K562 (cell line): ENCODE data around the gene PLS1. TPM values are rescaled to one million over a fixed set of nuclear protein-coding genes. Genes with fewer than 3 reads are reported as not detected.

Experiments
- ATAC-seq: fragments of 200-7000 bp; cut with Tn5 transposase; 3 replicates; pipeline ENCODE4 v1.9.1; 2020; ENCODE audit warnings: moderate library complexity
- BruUV-seq: library from RNA; stranded (reverse); fragments of 400-500 nt; replicated peaks from 2 replicates; lab custom pipeline; 2021; lab: Mats Ljungman, UMichigan
- CTCF ChIA-PET: fragments of 300-600 bp; formaldehyde crosslinking; extraction: SDS; loops from one replicate; lab custom pipeline; 2021; ENCODE audit warnings: low intra/inter-chr PET ratio; lab: Yijun Ruan, JAX
- POLR2A ChIA-PET: fragments of 300-600, 350-650 bp; sonication (Branson Sonifier 250); formaldehyde crosslinking; extraction: SDS; loops from one replicate; lab custom pipeline; 2021; ENCODE audit warnings: antibody characterized with exemption, inconsistent platforms; lab: Yijun Ruan, JAX
- DNase-seq, 4 experiments: peaks; one replicate each; pipeline versions ENCODE4 v3.0.0 to v3.0.0-alpha.2; 2011 to 2018; ENCODE audit warnings: low spot score in 3 of 4, mixed read lengths in 3 of 4; ENCODE audit errors: extremely low read depth in 1 of 4
- FAIRE-seq: peaks from 2 replicates; lab custom pipeline; 2011; peaks lifted over from hg19 to GRCh38; lab: Jason Lieb, UNC
- H2AFZ ChIP-seq: 2 replicates; pipeline ENCODE4 v1.6.0; 2011; ENCODE audit warnings: low read depth, low read length, control low read depth, inconsistent platforms
- H3K27ac ChIP-seq: fragments of 200-600 bp; 3 replicates; pipeline ENCODE4 v1.8.0; 2011; ENCODE audit warnings: low read depth, mild to moderate bottlenecking, control low read depth, inconsistent platforms, low read length, moderate library complexity, mixed read lengths; ENCODE audit errors: extremely low read depth
- H3K27me3 ChIP-seq, 2 experiments: fragments of 300-600 bp in 1 of 2; 2 replicates in 1 of 2; 3 replicates in 1 of 2; pipeline versions ENCODE4 v1.6.0 to v1.8.0; 2011; ENCODE audit warnings: inconsistent platforms in 2 of 2, low read length in 2 of 2, mild to moderate bottlenecking in 1 of 2, mixed read lengths in 1 of 2, moderate library complexity in 1 of 2; ENCODE audit not compliant: control insufficient read depth in 2 of 2, insufficient read depth in 2 of 2
- H3K36me3 ChIP-seq: fragments of 300-600 bp; 3 replicates; pipeline ENCODE4 v1.8.0; 2011; ENCODE audit warnings: mild to moderate bottlenecking, low read length, inconsistent platforms; ENCODE audit not compliant: control insufficient read depth, insufficient read depth
- H3K4me1 ChIP-seq, 2 experiments: fragments of 200-600 bp in 1 of 2; replicated peaks in 1 of 2; 2 replicates in 1 of 2; 3 replicates in 1 of 2; pipeline versions ENCODE4 v1.5.1 to v1.8.0; 2011; ENCODE audit warnings: inconsistent platforms in 2 of 2, low read length in 2 of 2, mild to moderate bottlenecking in 1 of 2, mixed read lengths in 1 of 2, moderate library complexity in 1 of 2; ENCODE audit not compliant: control insufficient read depth in 2 of 2, insufficient read depth in 2 of 2
- H3K4me2 ChIP-seq: 2 replicates; pipeline ENCODE4 v1.6.1; 2011; ENCODE audit warnings: low read length, control low read depth, inconsistent platforms, mixed read lengths; ENCODE audit not compliant: insufficient read depth
- H3K4me3 ChIP-seq: fragments of 200-600 bp; sonication (generic), shearing (Covaris generic); 2 replicates; pipeline ENCODE4 v1.5.1; 2016; ENCODE audit warnings: control low read depth, inconsistent platforms
- H3K79me2 ChIP-seq: fragments of 200-600 bp; 3 replicates; pipeline ENCODE4 v1.8.0; 2011; ENCODE audit warnings: low read length, inconsistent platforms; ENCODE audit not compliant: control insufficient read depth, insufficient read depth
- H3K9ac ChIP-seq, 2 experiments: 2 replicates each; pipeline versions ENCODE4 v1.6.0 to v1.6.1; 2011; ENCODE audit warnings: low read depth in 2 of 2, low read length in 2 of 2, control low read depth in 1 of 2, inconsistent platforms in 1 of 2, mild to moderate bottlenecking in 1 of 2, mixed read lengths in 1 of 2; ENCODE audit not compliant: insufficient read depth in 1 of 2
- H3K9me1 ChIP-seq: one replicate; pipeline ENCODE4 v1.6.0; 2011; ENCODE audit warnings: inconsistent platforms, mild to moderate bottlenecking, low read length, moderate library complexity; ENCODE audit not compliant: control insufficient read depth, insufficient read depth
- H3K9me3 ChIP-seq: replicated peaks from 2 replicates; pipeline ENCODE4 v1.5.1; 2011; ENCODE audit warnings: low read depth, low read length, inconsistent platforms; ENCODE audit not compliant: control insufficient read depth, insufficient read depth
- H4K20me1 ChIP-seq: replicated peaks from 2 replicates; pipeline ENCODE4 v1.6.1; 2011; ENCODE audit warnings: low read length, inconsistent platforms, mixed read lengths; ENCODE audit not compliant: control insufficient read depth, insufficient read depth
- CCAR2 ChIP-seq: fragments of 200-400 bp; formaldehyde crosslinking; IDR thresholded peaks from 2 replicates; pipeline ENCODE4 v1.6.1; 2017; ENCODE audit warnings: mild to moderate bottlenecking, low read depth, low read length
- FOSL1 ChIP-seq: fragments of 200-800 bp; sonication (Bioruptor generic); conservative IDR thresholded peaks from 2 replicates; pipeline ENCODE4 v1.6.1; 2016; ENCODE audit warnings: missing genetic modification characterization, missing compliant biosample characterization
- FOXP1 ChIP-seq: sonication (generic); formaldehyde crosslinking; IDR thresholded peaks from 2 replicates; pipeline ENCODE4 v1.8.0; 2022; ENCODE audit warnings: mild to moderate bottlenecking, missing genetic modification reagents
- MECOM ChIP-seq: fragments of 250-450 bp; sonication (Bioruptor Pico); IDR thresholded peaks from 2 replicates; pipeline ENCODE4 v1.8.0; 2022; ENCODE audit warnings: inconsistent platforms
- RREB1 ChIP-seq: fragments of 250-450 bp; sonication (Bioruptor Pico); IDR thresholded peaks from 2 replicates; pipeline ENCODE4 v1.4.0; 2020
- RUNX1 ChIP-seq: sonication (generic); IDR thresholded peaks from 2 replicates; pipeline ENCODE4 v1.6.1; 2016; ENCODE audit warnings: antibody characterized with exemption, low read depth
- SP1 ChIP-seq: sonication (generic); formaldehyde crosslinking; IDR thresholded peaks from 2 replicates; pipeline ENCODE4 v1.8.1; 2022; ENCODE audit warnings: mild to moderate bottlenecking, missing genetic modification reagents
- ZC3H11A ChIP-seq: IDR thresholded peaks from 2 replicates; pipeline ENCODE4 v1.6.1; 2012; ENCODE audit warnings: low read depth, low read length, improper control_type of control experiment
- WGBS: fragments of 100-300 bp; shearing (Covaris generic); methylation state at CpG from one replicate; pipeline ENCODE4 v1.1.6; 2016; ENCODE audit warnings: low coverage, mixed read lengths; ENCODE audit not compliant: insufficient coverage; ENCODE audit errors: missing lambda C conversion rate; 5-methylcytosine and 5-hydroxymethylcytosine counted together
- in situ Hi-C: fragments of 300-500 bp; cut with MboI; formaldehyde crosslinking; loops from 4 replicates; pipeline ENCODE4 v1.15.0; 2018; ENCODE audit warnings: inconsistent platforms, mixed read lengths
- intact Hi-C: fragments of 100-400 bp; cut with micrococcal nuclease; formaldehyde crosslinking; loops from 2 replicates; pipeline ENCODE4 v1.14.2; 2022
- polyA plus RNA-seq, 8 experiments: library from polyadenylated mRNA; depleted of rRNA in 4 of 8; stranded (reverse) in 5 of 8; unstranded in 3 of 8; fragments of >200 nt; fragmentation: Nextera tagmentation in 2 of 8; fragmentation: Illumina TruSeq in 1 of 8; extraction: Ambion mirVana in 2 of 8; extraction: Trizol in 1 of 8; gene quantifications; 2 replicates each; pipeline versions ENCODE4 v1.2.1 to v1.2.3, GENCODE V29; 2011 to 2014; ENCODE audit warnings: inconsistent platforms in 1 of 8, missing spikeins in 1 of 8
- total RNA-seq, 7 experiments: library from RNA; depleted of rRNA in 6 of 7; stranded (reverse); fragments of >200 nt in 6 of 7; fragmentation: Illumina TruSeq in 2 of 7; extraction: Trizol in 2 of 7; gene quantifications; 2 replicates each; pipeline versions ENCODE4 v1.2.1 to v1.2.3, GENCODE V29; 2011 to 2021; ENCODE audit warnings: low replicate concordance in 1 of 7
- TF ChIP-seq, protein P1 (sequence below): fragments of 200-800 bp; sonication (Bioruptor generic); IDR thresholded peaks from 2 replicates; pipeline ENCODE4 v1.6.1; 2016; ENCODE audit warnings: missing genetic modification characterization, missing compliant biosample characterization
- TF ChIP-seq, protein P2 (sequence below): sonication (generic); formaldehyde crosslinking; IDR thresholded peaks from 2 replicates; pipeline ENCODE4 v1.8.0; 2022; ENCODE audit warnings: mild to moderate bottlenecking, missing genetic modification reagents

The PLS1 gene
- total and polyA plus RNA-seq, 9 of the 15 experiments (the other 6 are each of a cell fraction or from before 2014, with no cell fraction given) = 6.1 to 21.3 (median 13.0) TPM

DNA sequence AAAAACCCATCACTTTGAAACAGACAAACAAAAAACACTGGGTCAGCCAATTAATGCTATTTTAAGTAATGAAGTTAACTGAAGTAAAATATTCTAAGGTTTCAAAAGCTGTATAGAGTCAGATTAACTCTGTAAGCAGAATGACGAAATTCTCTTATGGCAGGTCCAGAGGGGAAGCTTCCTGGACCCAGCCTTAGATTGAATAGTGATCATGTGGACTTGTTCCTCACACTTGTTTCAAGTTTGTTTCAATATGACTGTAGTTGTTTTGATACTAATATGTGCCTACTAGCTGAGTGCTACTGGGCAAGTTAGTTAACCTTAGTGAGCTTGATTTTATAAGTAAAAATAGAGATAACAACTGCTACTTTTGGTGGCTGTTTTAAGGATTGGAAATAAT lies 32.6 kb downstream of the PLS1 start:
- BruUV-seq = no TSS peak
- Histone ChIP-seq H3K4me2 (no peak overlapping the region), H3K79me2 (no peaks in the 10 kb centered on the region), H3K4me3 (no peak overlapping the region), H3K4me1 (peaks cover 3 to 10% of the 10 kb centered on the region in 2 experiments; a peak in 3 of 5 replicates), H3K9me1 (no peaks in the 10 kb centered on the region), H2AFZ (no peak overlapping the region), H3K9me3 (no peaks in the 10 kb centered on the region), H3K27ac (no peak overlapping the region), H3K9ac (no peak overlapping the region), H4K20me1 (no peaks in the 10 kb centered on the region), H3K36me3 (no peaks in the 10 kb centered on the region), H3K27me3 (no peaks in the 10 kb centered on the region)
- POLR2A ChIA-PET = interaction anchor here (0.7 to 1.1 kb wide), 4 partner anchors 9 to 46 kb away, joined by 3 to 4 read pairs (median 3); no protein-coding TSS in a partner anchor
- no peak for FAIRE-seq
- in situ Hi-C loops = no loop called here
- WGBS = 71% methylated on average over 1 of the region's 1 CpG
- no peak for ATAC-seq
- CTCF ChIA-PET = no interaction called here
- no peak for DNase-seq
- intact Hi-C loops = no loop called here
- TF ChIP-seq RREB1 (CRISPR knock-in tag) (no peak), SP1 (no peak), FOXP1 (no peak), CCAR2 (no peak), ZC3H11A (no peak), RUNX1 (no peak), FOSL1 (tag) (no peak), MECOM (no peak)
- TF ChIP-seq, protein P1, sequence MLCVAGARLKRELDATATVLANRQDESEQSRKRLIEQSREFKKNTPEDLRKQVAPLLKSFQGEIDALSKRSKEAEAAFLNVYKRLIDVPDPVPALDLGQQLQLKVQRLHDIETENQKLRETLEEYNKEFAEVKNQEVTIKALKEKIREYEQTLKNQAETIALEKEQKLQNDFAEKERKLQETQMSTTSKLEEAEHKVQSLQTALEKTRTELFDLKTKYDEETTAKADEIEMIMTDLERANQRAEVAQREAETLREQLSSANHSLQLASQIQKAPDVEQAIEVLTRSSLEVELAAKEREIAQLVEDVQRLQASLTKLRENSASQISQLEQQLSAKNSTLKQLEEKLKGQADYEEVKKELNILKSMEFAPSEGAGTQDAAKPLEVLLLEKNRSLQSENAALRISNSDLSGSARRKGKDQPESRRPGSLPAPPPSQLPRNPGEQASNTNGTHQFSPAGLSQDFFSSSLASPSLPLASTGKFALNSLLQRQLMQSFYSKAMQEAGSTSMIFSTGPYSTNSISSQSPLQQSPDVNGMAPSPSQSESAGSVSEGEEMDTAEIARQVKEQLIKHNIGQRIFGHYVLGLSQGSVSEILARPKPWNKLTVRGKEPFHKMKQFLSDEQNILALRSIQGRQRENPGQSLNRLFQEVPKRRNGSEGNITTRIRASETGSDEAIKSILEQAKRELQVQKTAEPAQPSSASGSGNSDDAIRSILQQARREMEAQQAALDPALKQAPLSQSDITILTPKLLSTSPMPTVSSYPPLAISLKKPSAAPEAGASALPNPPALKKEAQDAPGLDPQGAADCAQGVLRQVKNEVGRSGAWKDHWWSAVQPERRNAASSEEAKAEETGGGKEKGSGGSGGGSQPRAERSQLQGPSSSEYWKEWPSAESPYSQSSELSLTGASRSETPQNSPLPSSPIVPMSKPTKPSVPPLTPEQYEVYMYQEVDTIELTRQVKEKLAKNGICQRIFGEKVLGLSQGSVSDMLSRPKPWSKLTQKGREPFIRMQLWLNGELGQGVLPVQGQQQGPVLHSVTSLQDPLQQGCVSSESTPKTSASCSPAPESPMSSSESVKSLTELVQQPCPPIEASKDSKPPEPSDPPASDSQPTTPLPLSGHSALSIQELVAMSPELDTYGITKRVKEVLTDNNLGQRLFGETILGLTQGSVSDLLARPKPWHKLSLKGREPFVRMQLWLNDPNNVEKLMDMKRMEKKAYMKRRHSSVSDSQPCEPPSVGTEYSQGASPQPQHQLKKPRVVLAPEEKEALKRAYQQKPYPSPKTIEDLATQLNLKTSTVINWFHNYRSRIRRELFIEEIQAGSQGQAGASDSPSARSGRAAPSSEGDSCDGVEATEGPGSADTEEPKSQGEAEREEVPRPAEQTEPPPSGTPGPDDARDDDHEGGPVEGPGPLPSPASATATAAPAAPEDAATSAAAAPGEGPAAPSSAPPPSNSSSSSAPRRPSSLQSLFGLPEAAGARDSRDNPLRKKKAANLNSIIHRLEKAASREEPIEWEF = no peak
- TF ChIP-seq, protein P2, sequence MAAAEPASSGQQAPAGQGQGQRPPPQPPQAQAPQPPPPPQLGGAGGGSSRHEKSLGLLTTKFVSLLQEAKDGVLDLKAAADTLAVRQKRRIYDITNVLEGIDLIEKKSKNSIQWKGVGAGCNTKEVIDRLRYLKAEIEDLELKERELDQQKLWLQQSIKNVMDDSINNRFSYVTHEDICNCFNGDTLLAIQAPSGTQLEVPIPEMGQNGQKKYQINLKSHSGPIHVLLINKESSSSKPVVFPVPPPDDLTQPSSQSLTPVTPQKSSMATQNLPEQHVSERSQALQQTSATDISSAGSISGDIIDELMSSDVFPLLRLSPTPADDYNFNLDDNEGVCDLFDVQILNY = no peak
